ENCODE data around the gene PEX5.
"Not testable (repeated sequence)": the region's sequence is repeated elsewhere in the genome, so short reads cannot be mapped to it uniquely, and the experiment has no call there.

The PEX5 gene

DNA sequence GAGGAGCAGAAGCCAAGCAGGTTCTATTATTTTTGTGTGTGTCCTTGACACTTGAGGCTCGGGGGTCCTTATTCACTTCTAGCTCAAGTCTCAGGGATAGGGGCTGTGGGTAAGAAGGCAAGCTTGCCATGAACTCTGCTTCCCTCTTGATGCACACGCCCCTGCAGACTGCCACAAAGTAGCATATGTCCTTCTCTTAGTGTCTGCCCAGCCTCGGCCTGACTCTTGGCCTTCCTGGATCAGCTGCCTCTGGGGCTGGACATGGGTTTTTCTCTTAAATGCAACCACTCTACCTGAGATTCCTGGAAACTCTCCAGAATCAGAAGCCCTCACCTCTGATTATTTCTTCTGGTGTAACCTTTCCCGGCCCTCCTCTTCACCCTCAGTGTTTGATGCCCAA, 28.2 kb upstream of the PEX5 start:
- DNase-seq, result no peak

DNA sequence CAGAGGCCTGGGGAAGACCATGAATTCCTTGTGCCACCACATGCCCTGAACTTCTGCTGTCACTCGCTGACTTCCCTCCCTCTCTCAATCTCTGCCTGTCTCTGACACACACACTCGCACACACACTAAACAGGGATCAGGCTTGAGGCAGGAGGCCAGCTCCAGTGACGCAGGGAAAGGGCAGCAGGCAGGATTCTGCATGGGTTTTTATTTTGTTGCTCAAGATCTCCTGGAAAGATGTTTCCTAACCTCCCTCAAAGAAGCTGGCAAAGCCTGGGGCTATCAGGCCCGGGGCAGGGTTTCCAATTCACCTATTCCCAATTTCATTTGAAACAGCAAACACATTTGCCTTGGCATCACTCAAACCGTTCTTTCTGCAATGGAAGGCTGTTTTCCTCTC, 27.7 kb upstream of the PEX5 start:
- DNase-seq, result no peak

- peak; percentile 68 for DNase-seq
Measured at GRCh38 chr12:7162691-7163114, 26.8 kb upstream of the PEX5 start.

- DNase-seq, result no peak
Measured at GRCh38 chr12:7169951-7170350, 19.5 kb upstream of the PEX5 start.

- no peak for DNase-seq
Measured at GRCh38 chr12:7171854-7172253, 17.6 kb upstream of the PEX5 start.

- DNase-seq, result no peak
Measured at GRCh38 chr12:7175493-7175892, 14.0 kb upstream of the PEX5 start.

GRCh38 chr12:7176595-7176994, 12.9 kb upstream of the PEX5 start:
- DNase-seq, result no peak

- no peak for DNase-seq
Measured at GRCh38 chr12:7178481-7178880, 11.0 kb upstream of the PEX5 start.

DNA sequence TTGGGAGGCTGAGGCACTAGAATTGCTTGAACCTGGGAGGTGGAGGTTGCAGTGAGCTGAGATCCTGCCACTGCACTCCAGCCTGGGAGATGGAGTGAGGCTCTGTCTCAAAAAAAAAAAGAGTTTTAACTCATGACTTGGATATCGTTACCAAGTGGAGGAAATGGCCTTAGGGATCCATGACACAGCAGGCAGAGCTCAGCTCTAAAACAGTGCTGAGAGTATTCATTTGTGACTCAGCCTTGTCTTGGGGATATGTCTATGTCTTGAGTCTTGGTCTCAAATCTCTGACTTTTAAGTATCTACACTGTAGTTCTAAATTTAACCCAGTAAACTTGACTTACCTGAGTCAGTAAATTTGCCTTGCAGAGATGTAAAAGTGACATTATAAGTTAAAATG, 8.8 kb upstream of the PEX5 start:
- DNase-seq, result no peak

- DNase-seq, result not testable (repeated sequence)
Measured at GRCh38 chr12:7186058-7186457, 3.4 kb upstream of the PEX5 start.

- peak; percentile 86 for DNase-seq
Measured at GRCh38 chr12:7188562-7189397, 706 bp upstream of the PEX5 start.

- DNase-seq, result peak; percentile 60
Measured at GRCh38 chr12:7190268-7191055, 976 bp downstream of the PEX5 start.

- DNase-seq, result no peak
Measured at GRCh38 chr12:7193674-7194073, 4.2 kb downstream of the PEX5 start.

DNA sequence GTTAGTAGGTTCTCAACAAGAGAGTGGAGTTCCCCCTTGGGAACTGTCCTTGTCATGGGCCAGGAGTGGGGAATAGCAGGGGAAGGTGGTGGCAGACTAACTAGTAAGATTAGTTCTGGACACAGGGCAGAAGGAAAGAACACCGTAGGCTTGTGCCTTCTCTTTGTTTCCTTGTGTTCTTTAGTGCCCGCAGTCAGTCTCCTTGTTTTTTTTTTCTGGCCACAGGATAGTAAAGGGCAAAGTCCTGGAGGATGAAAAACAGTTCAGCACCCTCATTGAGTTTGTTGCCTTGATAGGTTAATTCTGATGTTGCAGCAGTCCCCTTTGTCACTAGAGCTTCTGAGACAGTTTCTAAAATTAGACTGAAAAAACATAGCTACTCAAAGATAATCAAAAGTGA, 8.4 kb downstream of the PEX5 start:
- peak; percentile 41 for DNase-seq

DNA sequence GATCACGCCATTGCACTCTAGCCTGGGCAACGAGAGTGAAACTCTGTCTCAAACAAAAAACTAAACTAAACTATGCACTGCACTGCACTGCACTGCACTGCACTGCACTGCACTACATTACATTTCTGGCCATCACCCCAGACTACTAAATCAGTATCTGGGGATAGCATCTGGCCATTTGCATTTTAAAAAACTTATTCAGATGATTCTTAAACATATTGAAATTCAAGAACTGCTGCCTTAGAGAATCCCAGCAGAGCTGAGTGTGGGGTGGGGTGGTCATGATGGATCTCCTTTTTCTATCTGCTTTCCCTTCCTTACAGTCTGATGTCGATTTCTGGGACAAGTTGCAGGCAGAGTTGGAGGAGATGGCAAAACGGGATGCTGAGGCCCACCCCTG, 13.6 kb downstream of the PEX5 start:
- DNase-seq, result no peak

- DNase-seq, result no peak
Measured at GRCh38 chr12:7205091-7205490, 15.6 kb downstream of the PEX5 start.

DNA sequence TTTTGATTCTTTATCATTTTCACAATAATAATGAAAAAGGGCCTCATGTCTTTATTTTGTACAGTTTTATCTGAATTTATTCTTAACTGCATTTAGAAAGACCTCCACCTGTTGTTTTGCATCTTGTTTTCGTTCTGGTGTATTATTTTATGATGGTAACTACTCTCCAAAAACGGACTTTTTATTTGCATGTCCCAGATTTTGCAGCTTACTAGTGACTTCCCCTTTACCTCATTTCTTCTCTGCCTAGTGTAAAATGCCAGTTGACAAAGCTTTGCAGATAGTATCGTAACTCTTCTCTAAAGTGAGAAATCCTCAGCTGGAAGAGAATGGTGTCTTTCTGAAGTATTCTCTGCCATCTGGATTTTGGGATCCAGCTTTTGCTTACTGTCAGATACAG, 17.2 kb downstream of the PEX5 start:
- DNase-seq, result no peak

DNA sequence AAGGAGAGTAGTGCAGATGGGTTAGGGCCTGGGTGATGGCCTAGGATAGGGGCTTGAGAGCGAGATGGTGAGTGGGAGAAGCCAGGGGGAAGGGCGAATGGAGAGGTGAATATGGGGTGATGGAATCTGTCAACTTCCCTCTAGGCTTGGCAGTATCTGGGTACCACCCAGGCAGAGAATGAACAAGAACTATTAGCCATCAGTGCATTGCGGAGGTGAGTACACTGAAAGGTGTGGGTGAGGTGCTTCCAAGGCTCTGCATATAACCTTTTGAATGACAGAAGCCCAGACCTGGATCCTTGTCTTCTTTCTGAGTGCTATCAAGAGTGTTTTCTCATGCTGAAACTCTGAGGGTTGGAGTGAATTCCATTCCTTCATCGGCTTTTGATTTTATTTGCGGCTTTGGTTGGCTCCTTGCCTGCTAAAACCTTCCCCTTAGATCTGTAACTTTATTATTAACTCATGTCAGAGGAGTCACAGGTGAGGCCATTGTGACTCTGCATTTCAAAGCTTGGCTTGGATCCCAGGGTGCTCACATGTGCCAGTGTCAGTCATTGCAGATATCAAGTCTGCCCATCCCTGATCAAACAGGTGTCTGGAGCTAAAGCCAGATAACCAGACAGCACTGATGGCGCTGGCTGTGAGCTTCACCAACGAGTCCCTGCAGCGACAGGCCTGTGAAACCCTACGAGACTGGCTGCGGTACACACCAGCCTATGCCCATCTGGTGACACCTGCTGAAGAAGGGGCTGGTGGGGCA, 18.6 kb downstream of the PEX5 start:
- no peak for DNase-seq

DNA sequence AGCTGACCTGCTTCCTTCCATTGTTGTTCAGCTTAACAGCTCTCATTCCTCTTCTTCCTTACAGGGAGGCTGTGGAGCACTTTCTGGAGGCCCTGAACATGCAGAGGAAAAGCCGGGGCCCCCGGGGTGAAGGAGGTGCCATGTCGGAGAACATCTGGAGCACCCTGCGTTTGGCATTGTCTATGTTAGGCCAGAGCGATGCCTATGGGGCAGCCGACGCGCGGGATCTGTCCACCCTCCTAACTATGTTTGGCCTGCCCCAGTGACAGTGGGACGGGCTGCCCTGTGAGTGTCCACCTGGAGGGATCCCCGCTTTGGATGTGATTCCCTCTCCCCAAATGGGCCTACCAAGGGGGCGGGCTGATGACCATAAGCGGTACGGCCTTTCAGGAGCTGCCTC, 20.5 kb downstream of the PEX5 start:
- DNase-seq, result no peak

DNA sequence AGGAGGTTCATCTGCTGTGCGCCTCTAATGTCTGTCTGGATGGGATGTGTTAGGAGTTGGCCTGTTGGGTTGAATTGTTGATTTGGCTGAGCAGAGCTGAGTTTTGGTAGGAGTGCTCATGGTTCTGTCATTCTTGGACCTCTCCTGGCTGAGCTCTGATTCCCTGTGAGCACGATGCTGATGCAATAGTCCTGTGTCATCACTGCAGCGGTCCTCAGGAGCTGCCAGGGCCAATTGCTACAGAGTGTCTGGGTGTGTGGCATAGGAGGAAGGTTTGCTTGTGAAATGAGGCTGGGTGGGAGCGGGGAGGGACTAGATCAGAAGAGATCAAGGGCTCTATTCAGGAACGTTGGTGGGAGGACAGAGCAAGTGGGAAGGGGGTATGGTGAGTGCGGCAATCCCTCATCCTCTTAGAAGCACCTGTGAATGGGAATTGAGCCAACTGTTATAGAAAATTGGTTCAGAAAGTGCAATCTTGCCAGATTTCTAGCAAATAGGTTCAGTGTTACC, 21.2 kb downstream of the PEX5 start:
- no peak for DNase-seq

DNA sequence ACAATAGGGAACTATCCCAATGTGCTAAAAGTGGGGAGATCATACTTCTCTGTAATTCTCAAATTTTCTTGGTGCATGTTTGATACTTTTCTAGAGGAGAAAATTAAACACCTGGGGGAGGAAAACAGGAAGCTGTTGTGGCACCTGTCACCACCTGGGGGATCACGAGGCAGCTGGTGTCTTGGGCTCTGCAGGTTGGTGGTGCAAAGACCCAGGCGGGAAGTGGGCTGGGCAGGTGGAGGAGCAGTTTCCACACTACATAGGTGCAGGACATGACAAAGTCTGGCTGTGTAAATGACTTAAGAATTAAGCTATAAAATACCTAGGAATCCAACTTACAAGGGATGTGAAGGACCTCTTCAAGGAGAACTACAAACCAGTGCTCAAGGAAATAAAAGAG, 23.2 kb downstream of the PEX5 start:
- no peak for DNase-seq

GRCh38 chr12:7213745-7214144, 24.3 kb downstream of the PEX5 start:
- DNase-seq, result not testable (repeated sequence)

- DNase-seq, result no peak
Measured at GRCh38 chr12:7217475-7218069, 28.1 kb downstream of the PEX5 start.
